AG04450 (cell line): ENCODE measurements around the gene CLSTN3. TPM values are rescaled to one million over a fixed set of nuclear protein-coding genes. Genes with fewer than 3 reads are reported as not detected.

Experiments
- CTCF ChIA-PET: fragments of 300-600, 350-600 bp; formaldehyde crosslinking; extraction: SDS; loops from one replicate; lab custom pipeline; 2022; ENCODE audit warnings: antibody characterized with exemption, inconsistent platforms; lab: Charles Lee
- POLR2A ChIA-PET: fragments of 350-600 bp; formaldehyde crosslinking; extraction: SDS; loops from one replicate; lab custom pipeline; 2021; ENCODE audit warnings: antibody characterized with exemption, inconsistent platforms; lab: Yijun Ruan, JAX
- DNase-seq: peaks from one replicate; pipeline ENCODE4 v3.0.0-alpha.2; 2011; ENCODE audit warnings: low read depth, low spot score
- H3K27ac ChIP-seq: one replicate; pipeline ENCODE4 v1.5.1; 2012; ENCODE audit warnings: low read depth, low read length, control low read depth
- H3K27me3 ChIP-seq: one replicate; pipeline ENCODE4 v1.6.0; 2012; ENCODE audit warnings: low read length; ENCODE audit not compliant: control insufficient read depth, insufficient read depth
- H3K4me3 ChIP-seq: 2 replicates; pipeline ENCODE4 v1.5.1; 2011; ENCODE audit warnings: mild to moderate bottlenecking, low read depth, low read length, control low read depth
- H3K9me3 ChIP-seq: 2 replicates; pipeline ENCODE4 v1.5.1; 2012; ENCODE audit warnings: low read length; ENCODE audit not compliant: control insufficient read depth, insufficient read depth
- polyA plus RNA-seq: library from polyadenylated mRNA; depleted of rRNA; stranded (reverse); fragments of >200 nt; gene quantifications from 2 replicates; pipeline ENCODE4 v1.2.3, GENCODE V29; 2011
- TF ChIP-seq, protein P1 (sequence below): IDR thresholded peaks from 2 replicates; pipeline ENCODE4 v1.5.1; 2011; ENCODE audit warnings: low read depth, low read length, control low read depth, inconsistent platforms

Gene CLSTN3
- polyA plus RNA-seq, 1 experiment, result 22.3 TPM

DNA sequence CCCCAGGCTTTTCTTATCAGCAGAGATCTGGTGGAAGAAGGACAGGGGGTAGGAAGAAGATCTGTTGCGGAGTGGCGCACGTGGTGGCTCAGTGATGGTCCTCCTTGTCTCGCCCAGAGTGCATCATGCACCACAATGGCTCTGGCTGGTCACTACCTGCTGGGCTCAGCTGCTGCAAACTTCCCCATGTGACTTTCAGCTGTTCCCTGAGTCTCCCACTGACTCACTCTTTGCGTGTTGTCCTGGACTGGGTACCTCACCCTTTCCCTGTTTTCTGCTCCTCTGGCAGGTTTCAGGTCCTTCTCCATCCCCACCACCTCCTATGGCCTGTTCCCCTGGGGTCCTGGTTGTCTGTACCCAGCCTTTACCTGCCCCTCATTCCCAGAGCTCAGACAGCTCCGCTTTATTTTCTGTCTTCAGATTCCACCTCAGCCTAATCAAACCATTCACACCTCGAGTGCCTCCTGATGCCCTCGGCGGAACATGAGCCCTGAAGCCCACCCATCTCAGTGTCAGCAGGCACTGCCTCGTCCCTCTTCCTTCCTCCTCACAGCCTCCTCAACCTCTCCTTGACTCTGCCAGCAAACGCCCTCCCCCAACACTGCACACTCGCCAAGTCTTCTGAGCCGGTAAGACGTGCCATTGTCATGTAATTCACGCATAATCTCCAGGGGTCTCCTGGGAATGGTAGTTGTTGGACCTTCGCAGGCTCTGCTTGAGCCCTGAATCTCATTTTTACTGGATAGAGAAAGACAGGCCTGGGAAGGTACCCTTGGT is 39.8 kb upstream of the CLSTN3 start:
- no peaks in the 10 kb centered on the region for H3K27me3 ChIP-seq
- POLR2A ChIA-PET, result interaction anchor here (0.6 to 1.0 kb wide), 3 partner anchors 11 to 19 kb away, joined by 3 to 10 read pairs (median 4); no protein-coding TSS in a partner anchor
- TF ChIP-seq, protein P1, sequence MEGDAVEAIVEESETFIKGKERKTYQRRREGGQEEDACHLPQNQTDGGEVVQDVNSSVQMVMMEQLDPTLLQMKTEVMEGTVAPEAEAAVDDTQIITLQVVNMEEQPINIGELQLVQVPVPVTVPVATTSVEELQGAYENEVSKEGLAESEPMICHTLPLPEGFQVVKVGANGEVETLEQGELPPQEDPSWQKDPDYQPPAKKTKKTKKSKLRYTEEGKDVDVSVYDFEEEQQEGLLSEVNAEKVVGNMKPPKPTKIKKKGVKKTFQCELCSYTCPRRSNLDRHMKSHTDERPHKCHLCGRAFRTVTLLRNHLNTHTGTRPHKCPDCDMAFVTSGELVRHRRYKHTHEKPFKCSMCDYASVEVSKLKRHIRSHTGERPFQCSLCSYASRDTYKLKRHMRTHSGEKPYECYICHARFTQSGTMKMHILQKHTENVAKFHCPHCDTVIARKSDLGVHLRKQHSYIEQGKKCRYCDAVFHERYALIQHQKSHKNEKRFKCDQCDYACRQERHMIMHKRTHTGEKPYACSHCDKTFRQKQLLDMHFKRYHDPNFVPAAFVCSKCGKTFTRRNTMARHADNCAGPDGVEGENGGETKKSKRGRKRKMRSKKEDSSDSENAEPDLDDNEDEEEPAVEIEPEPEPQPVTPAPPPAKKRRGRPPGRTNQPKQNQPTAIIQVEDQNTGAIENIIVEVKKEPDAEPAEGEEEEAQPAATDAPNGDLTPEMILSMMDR, result no peak
- no peaks in the 10 kb centered on the region; the same call in 1 of the 2 replicates for H3K9me3 ChIP-seq
- DNase-seq, result no peak
- CTCF ChIA-PET, result interaction anchor here (0.7 to 3.4 kb wide), 2 partner anchors 19 to 30 kb away, joined by 3 to 18 read pairs; partner anchors contain the start of gene C1S
- H3K27ac ChIP-seq, result no peak overlapping the region
- H3K4me3 ChIP-seq, result peak overlapping the region; percentile 86

DNA sequence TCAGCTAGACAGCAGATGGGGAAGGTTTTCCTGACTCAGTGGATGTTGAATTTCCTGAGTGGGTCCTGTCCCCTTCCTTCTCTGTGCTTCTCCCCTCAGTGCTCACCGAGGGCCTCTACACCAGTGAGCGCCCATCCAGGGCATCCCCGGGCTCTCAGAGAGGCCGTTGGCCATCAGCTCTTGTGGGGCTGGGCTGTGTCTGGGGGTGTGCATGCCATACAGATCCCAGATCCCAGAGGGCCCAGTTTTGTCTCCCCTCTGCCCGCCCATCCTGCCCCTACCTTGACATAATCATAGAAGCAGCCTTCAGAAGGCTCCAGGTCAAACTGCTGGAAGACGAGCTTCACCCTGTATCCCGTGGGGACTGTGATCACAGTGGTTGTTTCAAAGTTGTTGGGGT is 39.0 kb upstream of the CLSTN3 start:
- Histone ChIP-seq H3K27me3 (no peaks in the 10 kb centered on the region), H3K9me3 (no peaks in the 10 kb centered on the region), H3K27ac (no peak overlapping the region), H3K4me3 (peak overlapping the region; percentile 86)
- POLR2A ChIA-PET, result interaction anchor here (0.6 to 1.0 kb wide), 3 partner anchors 13 to 286 kb away, joined by 3 to 10 read pairs (median 4); no protein-coding TSS in a partner anchor
- TF ChIP-seq, protein P1, result no peak
- no peak for DNase-seq
- CTCF ChIA-PET, result interaction anchor here (0.7 to 3.4 kb wide), 2 partner anchors 30 to 167 kb away, joined by 3 to 18 read pairs; partner anchors contain the start of gene C1S

DNA sequence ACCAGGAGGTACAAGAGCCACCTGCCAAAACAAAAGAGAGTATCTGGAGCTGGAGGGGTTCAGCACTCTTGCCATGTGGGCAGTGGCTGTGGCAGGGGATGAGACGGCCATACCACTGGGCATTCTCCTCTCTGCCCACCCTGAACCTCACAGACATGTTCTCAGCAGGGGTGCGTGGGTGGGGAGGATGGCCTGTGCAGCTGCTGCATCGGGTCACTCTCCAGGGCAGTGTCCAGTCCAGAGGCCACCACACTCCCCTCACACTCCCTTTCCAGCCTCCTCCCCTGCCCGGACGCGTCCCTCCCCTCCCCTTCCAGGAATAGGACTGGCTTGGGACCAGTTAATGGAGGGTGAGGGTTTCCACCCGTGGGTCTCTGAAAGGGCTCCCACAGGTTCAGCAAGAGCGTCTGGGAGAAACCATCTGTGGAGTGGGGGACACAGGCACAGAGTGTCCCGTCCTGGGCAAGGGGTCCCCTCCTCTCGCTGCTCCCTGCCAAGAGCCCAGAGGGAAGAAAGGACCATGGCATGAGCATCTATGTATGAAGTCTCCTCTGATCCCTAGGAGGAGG is 38.4 kb upstream of the CLSTN3 start:
- TF ChIP-seq, protein P1, result no peak
- ChIA-PET CTCF (interaction anchor here (0.7 to 3.4 kb wide), 8 partner anchors 10 to 168 kb away, joined by 3 to 21 read pairs (median 8); partner anchors contain the start of genes C1RL and C1S), POLR2A (interaction anchor here (0.6 to 1.0 kb wide), 3 partner anchors 13 to 287 kb away, joined by 3 to 5 read pairs (median 4); no protein-coding TSS in a partner anchor)
- H3K9me3 ChIP-seq, result no peaks in the 10 kb centered on the region
- H3K4me3 ChIP-seq, result peak overlapping the region; percentile 86
- H3K27ac ChIP-seq, result peak overlapping the region; percentile 62
- no peak for DNase-seq
- H3K27me3 ChIP-seq, result no peaks in the 10 kb centered on the region

DNA sequence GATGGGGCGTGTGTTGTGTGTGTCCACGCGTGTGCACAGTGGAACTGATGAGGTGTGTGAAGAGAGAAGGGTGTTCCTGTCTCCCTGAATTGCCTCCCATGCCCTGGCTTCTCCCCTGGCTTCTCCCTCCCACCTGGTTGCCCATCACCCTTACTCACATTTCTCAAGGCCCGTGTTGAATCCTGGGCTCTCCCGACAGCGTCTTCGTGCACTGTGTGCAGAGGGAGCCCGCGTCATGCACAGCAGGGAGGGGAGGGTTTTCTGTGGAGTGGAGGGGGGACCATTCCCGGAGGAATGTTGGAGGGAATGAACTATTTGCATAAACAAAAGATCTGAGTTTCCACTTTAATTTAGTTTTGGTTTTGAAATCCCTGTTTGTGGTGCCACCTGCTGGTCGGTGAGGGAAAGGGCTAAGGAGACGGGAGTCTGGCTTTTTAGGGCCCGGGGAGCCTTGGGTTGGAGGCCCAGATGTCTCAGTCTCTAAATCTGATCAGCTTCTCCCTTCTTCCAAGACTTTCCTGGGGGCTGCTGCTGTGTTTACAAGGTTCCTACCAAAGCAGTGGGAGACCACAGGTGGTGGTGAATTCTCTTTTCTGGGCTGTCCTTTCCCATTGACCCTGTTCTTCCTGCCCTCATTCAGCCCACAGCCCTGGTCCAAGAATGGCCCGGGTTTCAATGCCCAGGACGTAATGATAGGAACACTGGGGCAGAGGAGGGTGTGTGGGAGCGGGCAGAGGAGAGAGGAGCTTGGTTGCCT is 37.8 kb upstream of the CLSTN3 start, which contains the start of gene C1R:
Gene C1R, minus strand, starts transcription at position 217 of the 757 bp plus-strand sequence. Its CDS starts 57 bp downstream, at position 160.
- ChIA-PET POLR2A (interaction anchor here (0.7 kb wide), 1 partner anchor 13 kb away, joined by 5 read pairs; no protein-coding TSS in a partner anchor), CTCF (interaction anchor here (0.8 to 2.7 kb wide), 11 partner anchors 10 to 148 kb away, joined by 3 to 21 read pairs (median 7); partner anchors contain the start of genes C1RL and C1S)
- TF ChIP-seq, protein P1, result peak; percentile 90
- H3K9me3 ChIP-seq, result no peaks in the 10 kb centered on the region
- H3K4me3 ChIP-seq, result peak within 1 kb of the TSS; percentile 86
- peak within 1 kb of the TSS; percentile 62 for H3K27ac ChIP-seq
- DNase-seq, result peak; percentile 85
- no peaks in the 10 kb centered on the region for H3K27me3 ChIP-seq
